ENCODE data around the gene SH3GL3.

SH3GL3 gene

DNA sequence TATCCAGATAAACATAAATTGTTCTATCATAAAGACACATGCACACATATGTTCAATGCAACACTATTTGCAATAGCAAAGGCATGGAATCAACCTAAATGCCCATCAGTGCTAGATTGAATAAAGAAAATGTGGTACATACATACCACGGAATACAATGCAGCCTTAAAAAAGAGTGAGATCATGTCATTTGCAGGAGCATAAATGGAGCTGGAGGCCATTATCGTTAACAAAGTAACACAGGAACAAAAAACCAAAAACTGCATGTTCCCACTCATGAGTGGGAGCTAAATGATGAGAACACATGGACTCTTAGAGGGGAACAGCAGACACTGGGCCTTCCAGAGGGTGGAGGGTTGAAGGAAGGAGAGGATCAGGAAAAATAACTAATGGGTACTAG, 79.2 kb downstream of the SH3GL3 start:
- peaks cover 0 to 24% (median 13%) of the 10 kb centered on the region in 5 donors for H3K9me3 ChIP-seq (ENCODE audit: control insufficient read depth in 5 of 5, low read length in 5 of 5)
- H3K9ac ChIP-seq (ENCODE audit: low read length in 5 of 5): no peak overlapping the region
- no peaks in the 10 kb centered on the region for H3K36me3 ChIP-seq (ENCODE audit: control insufficient read depth in 5 of 5, insufficient read depth in 5 of 5, low read length in 5 of 5)
- peaks cover 0 to 5% (median 0%) of the 10 kb centered on the region in 5 donors for H3K27me3 ChIP-seq (ENCODE audit: control insufficient read depth in 5 of 5, insufficient read depth in 4 of 5, low read length in 5 of 5)
- H3K27ac ChIP-seq (ENCODE audit: low read depth, low read length): no peak overlapping the region
- H3K4me1 ChIP-seq (ENCODE audit: control insufficient read depth in 5 of 5, insufficient read depth in 5 of 5, low read length in 5 of 5): no peaks in the 10 kb centered on the region
- no peak overlapping the region for H3K4me3 ChIP-seq (ENCODE audit: low read depth in 1 of 5, low read length in 5 of 5)

DNA sequence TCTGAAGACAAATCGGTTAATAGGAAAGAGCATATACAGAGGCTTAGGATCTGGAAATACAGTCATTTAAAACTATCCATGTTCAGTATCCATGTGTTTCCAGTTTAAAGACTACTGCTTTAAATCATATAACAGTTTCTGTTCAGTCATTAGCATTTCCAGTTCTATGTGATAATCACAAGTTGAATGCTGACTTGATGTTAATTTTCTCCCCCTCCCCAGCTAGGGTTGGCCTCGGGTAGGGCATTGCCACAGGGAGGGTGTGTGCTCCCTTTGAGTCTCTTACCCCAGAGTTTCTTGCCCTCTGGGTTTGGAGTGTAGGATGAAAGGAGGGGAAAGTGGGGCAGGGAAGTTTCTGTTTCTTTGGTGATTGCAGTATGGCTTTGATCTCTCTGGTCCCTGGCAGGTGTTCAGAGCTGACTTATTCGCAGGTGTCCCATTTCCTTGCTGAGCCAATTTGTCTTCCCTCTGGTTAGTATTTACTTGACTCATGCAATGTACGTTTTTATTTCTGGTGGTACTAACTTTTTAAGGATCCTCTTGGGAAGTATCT, 86.3 kb downstream of the SH3GL3 start:
- Histone ChIP-seq H3K9me3 (ENCODE audit: control insufficient read depth in 5 of 5, low read length in 5 of 5) (peaks cover 0 to 12% (median 8%) of the 10 kb centered on the region in 5 donors), H3K36me3 (ENCODE audit: control insufficient read depth in 5 of 5, insufficient read depth in 5 of 5, low read length in 5 of 5) (no peaks in the 10 kb centered on the region), H3K27ac (ENCODE audit: low read depth, low read length) (no peak overlapping the region), H3K4me1 (ENCODE audit: control insufficient read depth in 5 of 5, insufficient read depth in 5 of 5, low read length in 5 of 5) (no peaks in the 10 kb centered on the region), H3K4me3 (ENCODE audit: low read depth in 1 of 5, low read length in 5 of 5) (no peak overlapping the region), H3K27me3 (ENCODE audit: control insufficient read depth in 5 of 5, insufficient read depth in 4 of 5, low read length in 5 of 5) (peaks cover 0 to 5% (median 0%) of the 10 kb centered on the region in 5 donors), H3K9ac (ENCODE audit: low read length in 5 of 5) (no peak overlapping the region)

DNA sequence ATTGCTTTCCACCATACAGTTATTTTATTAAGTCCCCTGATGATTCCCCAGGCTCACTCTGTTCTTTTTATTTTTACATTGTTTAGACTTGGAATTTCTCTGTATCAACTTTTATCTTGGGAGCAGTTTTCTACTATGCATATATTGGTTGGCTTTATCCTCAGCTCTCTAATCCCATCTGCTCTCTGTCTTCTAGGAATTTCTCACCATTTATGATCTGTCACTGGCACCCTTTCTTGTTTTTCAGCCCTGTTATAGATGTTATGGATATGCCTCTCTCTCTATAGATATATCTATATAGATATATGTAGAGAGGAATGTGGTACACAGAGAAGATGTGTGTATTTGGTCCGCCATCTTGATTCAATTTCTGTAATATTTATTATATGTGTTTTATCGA, 90.5 kb downstream of the SH3GL3 start:
- Histone ChIP-seq H3K27me3 (ENCODE audit: control insufficient read depth in 5 of 5, insufficient read depth in 4 of 5, low read length in 5 of 5) (no peaks in the 10 kb centered on the region), H3K4me1 (ENCODE audit: control insufficient read depth in 5 of 5, insufficient read depth in 5 of 5, low read length in 5 of 5) (no peaks in the 10 kb centered on the region), H3K9ac (ENCODE audit: low read length in 5 of 5) (no peak overlapping the region), H3K4me3 (ENCODE audit: low read depth in 1 of 5, low read length in 5 of 5) (no peak overlapping the region), H3K9me3 (ENCODE audit: control insufficient read depth in 5 of 5, low read length in 5 of 5) (no peaks in the 10 kb centered on the region), H3K27ac (ENCODE audit: low read depth, low read length) (no peak overlapping the region), H3K36me3 (ENCODE audit: control insufficient read depth in 5 of 5, insufficient read depth in 5 of 5, low read length in 5 of 5) (no peaks in the 10 kb centered on the region)

DNA sequence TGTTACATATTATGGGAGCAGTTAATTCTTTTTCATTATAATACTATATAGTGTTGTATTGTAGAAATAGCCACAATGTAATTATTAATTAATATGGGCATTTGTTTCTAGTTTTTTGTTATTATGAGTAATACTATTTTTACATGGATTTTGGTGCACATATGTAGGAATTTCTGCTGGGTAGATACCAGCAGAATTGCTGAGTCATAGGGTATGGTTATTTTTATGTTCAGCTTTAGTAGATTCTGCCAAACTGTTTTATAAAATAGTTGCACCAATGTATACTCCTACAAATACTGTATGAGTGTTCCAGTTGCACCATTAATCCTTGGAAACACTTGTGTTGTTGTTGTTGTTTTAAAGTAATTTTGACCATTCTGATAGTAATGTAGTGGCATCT, 91.5 kb downstream of the SH3GL3 start:
- Histone ChIP-seq H3K4me3 (ENCODE audit: low read depth in 1 of 5, low read length in 5 of 5) (no peak overlapping the region), H3K27me3 (ENCODE audit: control insufficient read depth in 5 of 5, insufficient read depth in 4 of 5, low read length in 5 of 5) (no peaks in the 10 kb centered on the region), H3K36me3 (ENCODE audit: control insufficient read depth in 5 of 5, insufficient read depth in 5 of 5, low read length in 5 of 5) (no peaks in the 10 kb centered on the region), H3K9ac (ENCODE audit: low read length in 5 of 5) (no peak overlapping the region), H3K27ac (ENCODE audit: low read depth, low read length) (no peak overlapping the region), H3K4me1 (ENCODE audit: control insufficient read depth in 5 of 5, insufficient read depth in 5 of 5, low read length in 5 of 5) (no peaks in the 10 kb centered on the region), H3K9me3 (ENCODE audit: control insufficient read depth in 5 of 5, low read length in 5 of 5) (peaks cover 0 to 5% (median 0%) of the 10 kb centered on the region in 5 donors)

GRCh38 chr15:83545804-83546511, 98.8 kb downstream of the SH3GL3 start:
- Histone ChIP-seq H3K36me3 (ENCODE audit: control insufficient read depth in 5 of 5, insufficient read depth in 5 of 5, low read length in 5 of 5) (no peaks in the 10 kb centered on the region), H3K9ac (ENCODE audit: low read length in 5 of 5) (no peak overlapping the region), H3K4me1 (ENCODE audit: control insufficient read depth in 5 of 5, insufficient read depth in 5 of 5, low read length in 5 of 5) (peaks cover 0 to 6% (median 0%) of the 10 kb centered on the region in 5 donors), H3K27ac (ENCODE audit: low read depth, low read length) (no peak overlapping the region), H3K4me3 (ENCODE audit: low read depth in 1 of 5, low read length in 5 of 5) (no peak overlapping the region), H3K9me3 (ENCODE audit: control insufficient read depth in 5 of 5, low read length in 5 of 5) (peaks cover 0 to 15% (median 8%) of the 10 kb centered on the region in 5 donors), H3K27me3 (ENCODE audit: control insufficient read depth in 5 of 5, insufficient read depth in 4 of 5, low read length in 5 of 5) (no peaks in the 10 kb centered on the region)

DNA sequence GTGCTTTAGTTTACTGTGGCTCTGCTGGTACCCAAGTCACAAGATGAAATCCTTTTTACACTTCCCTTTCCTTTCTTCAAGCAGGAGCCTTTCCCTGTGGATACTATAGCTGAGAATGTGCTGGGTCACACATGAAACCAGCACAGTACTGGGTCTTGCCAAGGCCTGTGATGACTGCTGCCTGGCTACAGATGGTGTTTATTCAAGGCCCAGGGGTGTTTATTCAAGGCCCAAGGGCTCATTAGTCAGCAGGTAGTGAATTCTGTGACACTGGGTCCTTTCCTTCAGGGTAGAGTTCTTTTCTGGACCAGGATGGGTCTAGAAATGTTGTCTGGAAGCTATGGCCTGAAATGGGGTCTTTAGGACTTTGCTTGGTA, 99.4 kb downstream of the SH3GL3 start:
- no peak overlapping the region for H3K4me3 ChIP-seq (ENCODE audit: low read depth in 1 of 5, low read length in 5 of 5)
- H3K27me3 ChIP-seq (ENCODE audit: control insufficient read depth in 5 of 5, insufficient read depth in 4 of 5, low read length in 5 of 5): no peaks in the 10 kb centered on the region
- peaks cover 0 to 6% (median 0%) of the 10 kb centered on the region in 5 donors for H3K4me1 ChIP-seq (ENCODE audit: control insufficient read depth in 5 of 5, insufficient read depth in 5 of 5, low read length in 5 of 5)
- peaks cover 0 to 15% (median 8%) of the 10 kb centered on the region in 5 donors for H3K9me3 ChIP-seq (ENCODE audit: control insufficient read depth in 5 of 5, low read length in 5 of 5)
- no peak overlapping the region for H3K27ac ChIP-seq (ENCODE audit: low read depth, low read length)
- H3K9ac ChIP-seq (ENCODE audit: low read length in 5 of 5): no peak overlapping the region
- no peaks in the 10 kb centered on the region for H3K36me3 ChIP-seq (ENCODE audit: control insufficient read depth in 5 of 5, insufficient read depth in 5 of 5, low read length in 5 of 5)

DNA sequence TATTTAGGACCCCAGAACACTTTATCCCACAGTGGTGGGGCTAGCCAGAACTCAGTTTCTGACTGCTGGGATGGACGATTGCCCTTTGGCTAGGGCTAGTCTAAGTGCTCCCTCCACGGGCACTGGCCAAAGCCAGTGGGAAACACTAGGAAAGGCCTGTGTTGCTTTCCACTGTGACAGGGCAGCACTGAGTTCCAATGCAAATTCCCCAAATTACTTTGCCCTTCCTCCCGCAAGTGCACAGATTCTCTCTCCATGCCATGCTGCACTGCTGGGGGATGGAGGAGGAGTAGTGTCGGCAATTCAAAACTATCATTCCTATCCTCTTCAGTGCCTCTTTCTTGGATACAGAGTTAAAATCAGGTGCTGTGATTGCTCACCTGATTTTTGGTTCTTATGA, 100.0 kb downstream of the SH3GL3 start:
- Histone ChIP-seq H3K27ac (ENCODE audit: low read depth, low read length) (no peak overlapping the region), H3K9ac (ENCODE audit: low read length in 5 of 5) (no peak overlapping the region), H3K9me3 (ENCODE audit: control insufficient read depth in 5 of 5, low read length in 5 of 5) (peaks cover 0 to 15% (median 8%) of the 10 kb centered on the region in 5 donors), H3K27me3 (ENCODE audit: control insufficient read depth in 5 of 5, insufficient read depth in 4 of 5, low read length in 5 of 5) (no peaks in the 10 kb centered on the region), H3K36me3 (ENCODE audit: control insufficient read depth in 5 of 5, insufficient read depth in 5 of 5, low read length in 5 of 5) (no peaks in the 10 kb centered on the region), H3K4me1 (ENCODE audit: control insufficient read depth in 5 of 5, insufficient read depth in 5 of 5, low read length in 5 of 5) (peaks cover 0 to 6% (median 0%) of the 10 kb centered on the region in 5 donors), H3K4me3 (ENCODE audit: low read depth in 1 of 5, low read length in 5 of 5) (no peak overlapping the region)

DNA sequence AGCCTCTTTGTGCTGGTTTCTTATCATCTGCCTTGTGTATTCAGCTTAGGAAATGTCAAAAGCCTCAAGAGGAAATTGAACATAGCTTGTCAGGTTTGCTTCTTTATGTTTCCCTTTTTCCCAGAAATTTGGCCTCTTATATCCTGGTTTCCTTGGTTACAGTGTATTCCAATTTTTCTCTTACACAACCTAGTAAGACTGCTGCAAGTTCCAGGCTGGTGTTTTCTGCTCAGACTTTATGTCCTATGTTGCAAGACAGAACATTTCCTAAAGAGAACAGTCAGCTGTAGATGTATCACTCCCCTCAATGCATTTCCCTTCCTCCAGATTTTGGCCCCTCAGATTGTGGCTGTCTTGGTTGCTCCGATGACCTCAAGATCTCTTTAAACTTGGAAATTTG, 102.5 kb downstream of the SH3GL3 start:
- Histone ChIP-seq H3K27me3 (ENCODE audit: control insufficient read depth in 5 of 5, insufficient read depth in 4 of 5, low read length in 5 of 5) (peaks cover 0 to 1% (median 0%) of the 10 kb centered on the region in 5 donors), H3K27ac (ENCODE audit: low read depth, low read length) (no peak overlapping the region), H3K36me3 (ENCODE audit: control insufficient read depth in 5 of 5, insufficient read depth in 5 of 5, low read length in 5 of 5) (no peaks in the 10 kb centered on the region), H3K9me3 (ENCODE audit: control insufficient read depth in 5 of 5, low read length in 5 of 5) (peaks cover 0 to 8% (median 7%) of the 10 kb centered on the region in 5 donors), H3K4me1 (ENCODE audit: control insufficient read depth in 5 of 5, insufficient read depth in 5 of 5, low read length in 5 of 5) (peaks cover 0 to 6% (median 0%) of the 10 kb centered on the region in 5 donors), H3K9ac (ENCODE audit: low read length in 5 of 5) (no peak overlapping the region), H3K4me3 (ENCODE audit: low read depth in 1 of 5, low read length in 5 of 5) (no peak overlapping the region)

- H3K36me3 ChIP-seq (ENCODE audit: control insufficient read depth in 5 of 5, insufficient read depth in 5 of 5, low read length in 5 of 5): no peaks in the 10 kb centered on the region
- H3K27me3 ChIP-seq (ENCODE audit: control insufficient read depth in 5 of 5, insufficient read depth in 4 of 5, low read length in 5 of 5): peaks cover 0 to 2% (median 0%) of the 10 kb centered on the region in 5 donors
- no peak overlapping the region for H3K27ac ChIP-seq (ENCODE audit: low read depth, low read length)
- no peak overlapping the region for H3K9ac ChIP-seq (ENCODE audit: low read length in 5 of 5)
- peaks cover 0 to 5% (median 0%) of the 10 kb centered on the region in 5 donors for H3K4me1 ChIP-seq (ENCODE audit: control insufficient read depth in 5 of 5, insufficient read depth in 5 of 5, low read length in 5 of 5)
- no peaks in the 10 kb centered on the region for H3K9me3 ChIP-seq (ENCODE audit: control insufficient read depth in 5 of 5, low read length in 5 of 5)
- H3K4me3 ChIP-seq (ENCODE audit: low read depth in 1 of 5, low read length in 5 of 5): no peak overlapping the region
Measured at GRCh38 chr15:83554558-83554957, 107.4 kb downstream of the SH3GL3 start.

DNA sequence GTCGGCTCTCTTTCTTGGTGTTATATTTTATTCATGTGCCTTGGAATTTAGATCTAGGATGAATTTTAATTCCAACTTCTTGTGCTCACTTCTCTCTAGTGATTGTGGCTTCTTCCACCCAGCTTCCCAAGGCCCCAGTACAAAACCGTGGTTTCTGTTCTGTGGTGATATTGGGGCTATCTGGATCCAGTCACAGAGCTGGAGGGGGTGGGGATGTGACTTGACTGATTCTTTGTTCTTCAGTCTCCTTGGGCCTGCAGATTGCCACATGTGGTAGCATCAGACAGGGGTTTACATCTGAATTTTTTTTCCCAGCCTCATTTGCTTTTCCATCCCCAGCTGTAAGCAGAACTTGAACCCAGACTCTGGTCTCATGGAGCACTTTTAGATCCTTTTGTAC, 108.2 kb downstream of the SH3GL3 start:
- Histone ChIP-seq H3K4me1 (ENCODE audit: control insufficient read depth in 5 of 5, insufficient read depth in 5 of 5, low read length in 5 of 5) (no peaks in the 10 kb centered on the region), H3K36me3 (ENCODE audit: control insufficient read depth in 5 of 5, insufficient read depth in 5 of 5, low read length in 5 of 5) (no peaks in the 10 kb centered on the region), H3K27ac (ENCODE audit: low read depth, low read length) (no peak overlapping the region), H3K4me3 (ENCODE audit: low read depth in 1 of 5, low read length in 5 of 5) (no peak overlapping the region), H3K27me3 (ENCODE audit: control insufficient read depth in 5 of 5, insufficient read depth in 4 of 5, low read length in 5 of 5) (peaks cover 0 to 4% (median 0%) of the 10 kb centered on the region in 5 donors), H3K9ac (ENCODE audit: low read length in 5 of 5) (no peak overlapping the region), H3K9me3 (ENCODE audit: control insufficient read depth in 5 of 5, low read length in 5 of 5) (no peaks in the 10 kb centered on the region)
